GM18867 (cell line): ENCODE results near the gene LTBP4.
A peak's percentile ranks its signal among the peaks of the same experiment; 100 is the strongest.

Experiments
- ATAC-seq: cut with Tn5 transposase; IDR thresholded peaks from one replicate; pipeline ENCODE4 v1.9.1; 2021; ENCODE audit warnings: mild to moderate bottlenecking, moderate library complexity; ENCODE audit not compliant: unreplicated experiment

Gene LTBP4

DNA sequence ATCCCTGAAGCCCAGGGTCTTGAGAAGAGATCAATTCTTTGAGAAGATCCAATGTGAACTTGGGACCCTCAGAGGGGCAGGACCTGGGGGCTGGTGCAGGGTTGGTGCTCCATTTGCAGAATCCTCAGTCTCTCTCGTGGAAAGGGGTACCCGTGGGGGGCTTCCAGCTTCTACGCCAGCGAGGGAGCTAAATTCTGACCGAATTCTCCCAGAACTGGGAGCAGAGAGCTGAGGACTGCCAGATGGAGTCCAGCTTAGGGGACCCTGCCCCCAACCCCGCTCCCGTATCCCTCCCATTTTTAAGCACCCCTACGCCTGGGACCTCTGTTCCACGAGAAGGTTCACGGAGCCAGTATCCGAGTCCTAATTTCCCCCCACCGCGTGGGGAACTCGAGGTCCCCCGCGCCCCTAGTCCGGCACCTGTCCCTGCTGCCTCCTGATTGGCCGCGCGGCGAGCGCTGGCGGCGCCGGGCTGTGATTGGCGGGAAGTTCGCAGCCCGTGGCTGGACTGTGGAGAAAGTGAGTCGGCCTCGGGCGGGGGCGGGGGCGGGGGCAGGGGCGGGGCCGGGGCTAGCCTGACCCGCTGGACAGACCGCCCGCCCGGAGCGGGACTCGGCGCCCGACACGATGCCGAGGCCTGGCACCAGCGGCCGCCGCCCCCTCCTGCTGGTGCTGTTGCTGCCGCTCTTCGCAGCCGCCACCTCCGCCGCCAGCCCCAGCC lies 4.4 kb upstream of the LTBP4 start:
- no peak for ATAC-seq

DNA sequence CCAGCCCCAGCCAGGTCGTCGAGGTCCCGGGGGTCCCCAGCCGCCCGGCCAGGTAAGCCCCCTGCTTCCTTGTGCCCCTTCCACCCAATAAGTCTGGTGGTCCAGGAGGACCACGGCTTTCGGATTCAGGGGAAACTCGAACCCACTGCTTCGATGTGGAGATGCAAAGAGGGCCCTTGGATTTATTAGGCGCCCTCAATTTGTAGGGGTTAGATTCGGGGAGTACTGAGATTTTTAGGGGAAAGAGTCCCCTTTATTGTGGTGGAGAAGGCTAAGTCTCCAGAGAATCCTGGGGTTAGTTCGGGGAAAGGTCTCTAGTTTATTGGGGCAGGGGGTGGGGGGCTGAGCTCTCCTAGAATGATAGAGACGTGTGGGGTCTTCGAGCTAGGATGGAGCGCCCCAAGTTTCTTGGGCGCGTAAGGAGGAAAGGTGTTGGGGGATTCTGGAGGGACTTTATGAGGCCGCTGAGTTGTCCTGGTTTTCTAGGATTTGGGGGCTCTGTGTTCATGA lies 3.8 kb upstream of the LTBP4 start:
- no peak for ATAC-seq

DNA sequence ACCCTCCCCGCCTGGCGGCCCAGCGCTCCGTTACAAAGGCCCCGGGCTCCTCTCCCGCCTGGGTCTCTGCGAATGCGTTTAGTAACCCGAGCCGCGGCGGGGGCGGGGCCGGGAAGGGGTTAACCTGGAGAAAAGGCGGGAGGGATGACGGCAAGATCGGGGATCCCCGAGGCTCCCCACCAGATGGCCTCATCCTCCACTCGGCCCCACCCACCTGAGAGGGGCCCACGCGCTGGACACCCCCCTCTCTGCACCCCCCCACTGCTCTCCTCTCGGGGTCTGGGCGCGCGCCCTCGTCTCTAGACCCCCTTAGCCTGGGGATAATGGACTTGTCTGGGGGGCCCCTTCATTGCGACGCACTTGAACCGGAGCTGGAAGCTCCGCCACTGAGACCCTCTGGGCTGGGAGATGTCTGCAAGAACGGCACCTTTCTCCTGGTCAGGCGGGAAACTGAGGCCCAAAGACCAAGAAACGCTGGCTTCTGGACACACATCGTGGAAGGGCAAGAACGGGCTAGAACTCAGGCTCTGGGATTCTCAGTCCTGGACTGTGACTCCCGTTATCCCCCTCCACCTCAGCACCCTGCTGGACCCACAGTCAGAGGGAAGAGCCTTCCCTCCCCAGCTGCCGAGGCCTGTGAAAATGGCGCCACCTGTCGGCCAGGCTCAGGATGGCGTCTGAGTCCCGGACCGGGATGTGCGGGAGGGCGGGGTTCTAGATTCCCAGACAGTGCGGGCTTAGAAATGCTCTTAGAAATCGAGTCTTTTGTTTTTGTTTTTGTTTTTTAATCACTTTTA lies 2.9 kb upstream of the LTBP4 start:
- no peak for ATAC-seq

DNA sequence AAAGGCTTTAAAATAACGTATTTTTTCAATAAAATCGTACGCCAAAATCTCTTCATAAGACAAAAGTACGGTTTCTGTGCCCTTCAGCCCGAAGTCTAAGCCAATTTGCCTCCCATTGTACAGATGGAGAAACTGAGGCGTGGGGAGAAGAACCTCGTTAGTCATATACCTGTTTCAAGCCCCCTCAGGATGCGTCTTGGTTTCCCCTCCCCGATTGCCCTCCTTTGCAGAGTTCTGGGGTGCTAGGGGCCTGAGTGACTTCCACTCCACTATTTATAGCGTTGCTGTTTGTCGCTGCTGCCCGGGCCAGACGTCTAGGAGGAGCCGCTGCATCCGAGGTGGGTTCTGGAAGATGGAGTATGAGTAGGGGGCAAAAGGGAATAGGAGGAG lies 2.3 kb upstream of the LTBP4 start:
- no peak for ATAC-seq

DNA sequence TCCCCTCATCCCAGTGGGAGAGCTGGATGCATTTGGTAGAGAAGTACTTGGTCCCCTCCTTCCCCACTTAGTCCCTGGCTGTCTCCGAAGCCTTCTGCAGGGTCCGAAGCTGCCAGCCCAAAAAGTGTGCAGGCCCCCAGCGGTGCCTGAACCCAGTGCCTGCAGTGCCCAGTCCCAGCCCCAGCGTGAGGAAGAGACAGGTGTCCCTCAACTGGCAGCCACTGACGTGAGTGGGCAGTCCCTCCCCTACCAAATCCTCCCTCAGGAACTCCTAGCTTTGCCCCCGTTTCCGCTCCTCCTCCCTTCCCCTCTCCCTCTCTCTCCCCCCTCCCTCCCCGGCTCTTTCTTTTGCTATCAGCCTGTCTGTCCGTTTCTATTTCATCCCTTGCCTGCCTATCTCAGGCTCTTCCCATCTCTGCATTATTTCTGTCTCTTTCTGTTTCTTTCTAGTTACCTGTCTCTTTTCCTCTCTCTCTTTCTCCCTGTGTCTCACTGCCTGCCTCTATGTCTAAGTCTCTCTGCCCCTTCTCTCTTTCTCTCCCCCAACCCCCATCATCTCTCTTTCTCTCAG lies 1.8 kb upstream of the LTBP4 start:
- no peak for ATAC-seq

DNA sequence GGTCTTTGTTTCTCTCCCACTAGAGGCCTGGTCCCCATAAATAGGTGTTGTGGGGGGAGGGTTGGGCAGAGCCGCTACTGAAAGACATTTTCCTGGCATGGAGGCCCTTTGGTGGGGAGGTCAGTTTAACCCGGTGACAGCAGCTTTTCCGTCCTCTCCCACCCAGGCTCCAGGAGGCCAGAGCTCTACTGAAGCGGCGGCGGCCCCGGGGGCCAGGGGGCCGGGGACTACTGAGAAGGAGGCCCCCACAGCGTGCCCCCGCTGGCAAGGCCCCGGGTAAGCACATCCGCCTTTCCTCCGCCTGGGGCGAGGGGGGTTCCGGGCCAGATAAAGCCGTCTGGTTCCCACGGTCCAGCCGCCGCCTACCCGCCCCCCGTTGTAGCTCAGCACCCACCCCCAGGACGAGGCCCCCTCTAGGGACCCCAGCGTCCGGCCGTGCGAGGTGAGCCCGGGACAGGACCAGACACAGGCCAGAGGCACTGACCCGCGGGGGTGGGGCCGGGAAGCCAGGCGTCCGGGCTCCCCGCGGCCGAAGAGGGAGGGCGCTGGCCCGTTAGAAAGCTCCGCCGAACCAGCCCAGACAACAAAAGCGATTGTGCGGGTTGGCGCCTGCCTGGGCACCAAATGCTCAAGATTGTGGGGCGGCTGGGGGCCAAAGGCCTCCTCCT lies 1.1 kb upstream of the LTBP4 start:
- no peak for ATAC-seq

DNA sequence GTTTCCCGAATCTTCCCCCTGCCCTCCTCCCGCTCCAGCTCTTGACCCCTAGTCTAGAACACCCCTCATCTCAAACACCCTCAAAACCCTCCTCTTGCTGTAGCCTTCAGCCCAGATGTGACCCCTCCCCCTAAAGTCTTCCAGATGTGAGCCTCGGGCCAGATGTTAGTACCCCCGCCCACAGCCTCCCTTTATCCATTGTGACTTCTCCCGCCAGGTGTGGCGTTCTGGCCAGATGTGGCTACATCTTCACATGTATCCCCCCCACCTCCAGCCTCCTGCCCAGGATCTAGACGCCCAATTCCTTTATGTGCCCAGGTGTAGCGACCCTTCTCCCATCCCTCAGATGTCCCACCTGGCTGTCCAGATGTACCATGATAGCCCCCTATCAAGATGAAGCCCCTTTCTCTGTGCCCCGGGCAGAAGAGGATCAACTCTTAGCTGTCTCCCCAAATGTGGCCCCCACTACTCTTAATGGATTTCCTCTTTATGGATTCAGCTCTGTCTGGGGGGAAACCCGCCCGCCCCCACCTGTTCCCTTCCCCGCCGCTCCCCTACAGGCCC lies 517 bp upstream of the LTBP4 start:
- no peak for ATAC-seq

DNA sequence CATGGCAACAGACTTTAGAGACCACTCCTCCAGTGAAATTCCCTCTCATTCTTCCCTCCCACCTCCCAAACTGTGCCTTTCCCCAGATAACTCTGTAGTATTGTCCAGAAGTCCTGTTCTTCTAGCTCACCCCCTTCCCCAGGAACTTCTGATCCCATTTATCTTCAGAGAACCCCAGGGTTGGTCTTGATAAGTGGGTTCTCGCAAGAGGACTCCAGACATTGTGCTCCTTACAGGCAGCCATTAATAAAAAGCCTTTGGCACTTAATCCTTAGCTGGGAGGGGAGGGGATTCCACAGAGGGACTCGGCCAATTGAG lies 1.9 kb downstream of the LTBP4 start:
- no peak for ATAC-seq

DNA sequence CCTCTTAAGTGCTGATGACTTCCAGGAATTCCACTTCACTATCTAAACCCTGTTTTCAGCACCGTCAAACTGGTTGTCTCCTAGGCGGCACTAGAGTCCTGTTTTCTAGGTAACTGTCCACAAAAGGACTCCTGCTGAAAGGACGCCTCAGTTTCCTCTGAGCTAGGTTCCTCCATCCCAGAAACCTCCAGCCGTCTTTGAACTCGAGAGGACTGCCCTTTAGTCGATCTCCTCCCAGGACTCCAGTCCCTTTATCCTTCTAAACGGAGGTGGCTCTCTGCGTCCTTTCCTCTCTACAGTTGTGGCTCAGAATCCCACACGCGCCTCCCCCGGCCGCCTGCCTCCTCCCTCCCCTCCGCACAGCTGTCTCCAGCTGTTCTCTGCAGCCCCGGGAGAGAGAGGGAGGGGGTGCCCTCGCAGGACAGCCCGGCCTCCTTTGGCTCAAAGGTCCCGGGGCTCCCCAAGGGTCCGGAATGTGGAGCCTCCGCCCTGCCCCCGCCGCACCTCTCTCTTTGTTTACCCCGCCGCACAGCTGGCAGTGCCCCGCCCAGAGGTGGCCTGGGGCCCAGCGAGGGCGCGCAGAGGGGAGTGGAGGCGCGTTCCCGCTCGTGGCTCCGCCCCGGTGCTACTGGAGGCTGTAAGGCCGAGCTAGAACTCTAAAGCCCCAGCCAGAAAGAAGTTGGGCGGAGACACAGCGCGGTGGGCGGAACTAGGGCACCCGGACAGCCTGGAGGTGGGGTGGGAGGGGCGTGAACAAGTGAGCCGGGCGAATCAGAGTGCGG lies 2.4 kb downstream of the LTBP4 start:
- peak; percentile 70 for ATAC-seq

DNA sequence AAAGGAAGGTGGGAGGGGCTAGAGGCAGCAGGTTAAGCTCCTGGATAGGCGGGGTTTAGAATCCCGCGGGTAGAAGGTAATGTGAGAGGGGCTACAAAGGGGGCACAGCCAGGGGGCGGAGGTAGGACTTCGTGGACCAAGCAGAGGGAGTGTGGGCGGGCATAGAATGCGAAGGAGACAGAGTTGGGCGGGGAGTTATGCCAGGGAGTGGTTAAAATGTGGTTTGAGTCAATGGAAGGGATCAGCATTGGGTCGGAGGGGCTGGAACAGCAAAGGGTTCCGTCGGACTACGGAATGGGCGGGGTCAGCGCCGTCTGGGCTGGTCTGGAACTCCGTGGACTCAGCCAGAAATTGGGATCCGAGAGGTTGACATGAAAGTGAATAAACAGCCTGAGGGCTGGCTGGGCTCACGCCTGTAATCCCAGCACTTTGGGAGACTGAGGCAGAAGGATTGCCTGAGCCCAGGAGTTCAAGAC lies 3.0 kb downstream of the LTBP4 start:
- ATAC-seq, result no peak

DNA sequence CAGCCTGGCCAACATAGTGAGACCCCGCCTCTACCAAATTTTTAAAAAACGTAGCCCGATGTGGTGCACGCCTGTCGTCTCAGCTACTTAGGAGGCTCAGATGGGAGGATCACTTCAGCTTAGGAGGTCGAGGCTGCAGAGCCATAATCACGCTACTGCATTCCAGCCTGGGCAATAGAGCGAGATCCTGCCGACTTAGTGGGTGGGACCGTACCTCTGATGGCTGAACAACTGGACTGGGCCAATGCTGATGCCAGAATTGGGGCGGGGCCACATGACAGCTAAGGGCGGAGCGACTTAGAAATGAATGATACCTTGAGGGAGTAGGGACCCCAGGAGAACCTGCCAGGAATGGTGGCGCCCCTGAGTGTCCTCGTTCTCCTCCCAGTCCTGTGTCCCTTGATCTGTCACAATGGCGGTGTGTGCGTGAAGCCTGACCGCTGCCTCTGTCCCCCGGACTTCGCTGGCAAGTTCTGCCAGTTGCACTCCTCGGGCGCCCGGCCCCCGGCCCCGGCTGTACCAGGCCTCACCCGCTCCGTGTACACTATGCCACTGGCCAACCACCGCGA lies 3.6 kb downstream of the LTBP4 start:
- no peak for ATAC-seq

DNA sequence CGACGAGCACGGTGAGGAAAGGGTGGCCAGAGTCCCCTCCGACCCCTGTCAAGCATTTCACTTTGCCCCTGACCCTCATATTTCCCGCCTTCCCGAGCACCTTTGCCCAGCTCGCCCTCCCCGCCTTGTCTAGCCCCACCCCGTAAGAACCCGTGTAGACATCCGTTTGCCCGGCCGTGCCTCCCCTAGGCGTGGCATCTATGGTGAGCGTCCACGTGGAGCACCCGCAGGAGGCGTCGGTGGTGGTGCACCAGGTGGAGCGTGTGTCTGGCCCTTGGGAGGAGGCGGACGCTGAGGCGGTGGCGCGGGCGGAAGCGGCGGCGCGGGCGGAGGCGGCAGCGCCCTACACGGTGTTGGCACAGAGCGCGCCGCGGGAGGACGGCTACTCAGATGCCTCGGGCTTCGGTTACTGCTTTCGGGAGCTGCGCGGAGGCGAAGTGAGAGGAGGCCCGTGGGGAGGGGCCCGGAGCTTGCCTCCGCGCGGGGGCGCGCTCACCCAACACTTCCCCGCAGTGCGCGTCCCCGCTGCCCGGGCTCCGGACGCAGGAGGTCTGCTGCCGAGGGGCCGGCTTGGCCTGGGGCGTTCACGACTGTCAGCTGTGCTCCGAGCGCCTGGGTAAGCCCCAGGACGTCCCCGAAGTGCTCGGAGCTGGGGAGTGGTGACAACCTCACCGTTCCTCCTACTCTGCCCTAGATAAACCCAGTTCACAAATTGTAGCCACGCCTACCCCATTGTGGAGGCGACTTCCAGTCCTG lies 4.2 kb downstream of the LTBP4 start:
- ATAC-seq, result peak; percentile 42

DNA sequence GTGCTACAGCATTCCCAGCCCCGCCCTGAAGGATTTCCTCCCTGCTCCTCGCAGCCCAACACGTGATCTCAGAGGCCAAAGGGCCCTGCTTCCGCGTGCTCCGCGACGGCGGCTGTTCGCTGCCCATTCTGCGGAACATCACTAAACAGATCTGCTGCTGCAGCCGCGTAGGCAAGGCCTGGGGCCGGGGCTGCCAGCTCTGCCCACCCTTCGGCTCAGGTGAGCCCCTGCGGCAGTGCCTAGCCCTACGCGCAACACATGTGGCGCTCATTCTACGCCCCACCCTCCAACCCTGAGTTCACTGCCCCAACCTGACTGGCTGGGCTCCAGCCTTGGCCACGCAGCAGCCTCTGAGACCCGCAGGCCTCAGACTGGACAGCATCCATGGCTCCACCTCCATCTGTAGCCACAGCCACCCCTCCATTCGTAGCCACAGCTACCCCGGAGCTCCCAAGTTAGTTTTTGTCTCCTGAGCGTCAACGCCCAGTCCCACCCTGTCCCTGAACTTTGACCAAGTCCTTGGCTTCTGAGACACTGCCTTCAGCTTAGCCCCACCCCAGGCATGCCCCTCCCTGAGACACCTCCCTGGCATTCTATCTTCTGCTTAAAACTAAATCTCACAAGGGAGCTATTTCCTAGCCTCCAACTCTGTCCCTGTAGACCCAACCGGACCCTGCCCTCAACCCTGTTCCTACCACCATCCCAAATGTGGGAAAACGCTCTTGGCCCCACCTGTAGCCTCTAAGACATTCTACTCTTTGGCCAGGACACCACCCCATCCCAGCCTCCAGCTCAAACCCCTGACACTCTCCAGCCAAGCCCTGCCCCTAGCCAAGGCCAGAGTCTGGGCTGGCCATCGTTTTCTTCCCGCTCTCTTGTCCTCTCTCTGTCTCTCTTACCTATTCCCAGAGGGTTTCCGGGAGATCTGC lies 6.4 kb downstream of the LTBP4 start:
- ATAC-seq, result no peak

DNA sequence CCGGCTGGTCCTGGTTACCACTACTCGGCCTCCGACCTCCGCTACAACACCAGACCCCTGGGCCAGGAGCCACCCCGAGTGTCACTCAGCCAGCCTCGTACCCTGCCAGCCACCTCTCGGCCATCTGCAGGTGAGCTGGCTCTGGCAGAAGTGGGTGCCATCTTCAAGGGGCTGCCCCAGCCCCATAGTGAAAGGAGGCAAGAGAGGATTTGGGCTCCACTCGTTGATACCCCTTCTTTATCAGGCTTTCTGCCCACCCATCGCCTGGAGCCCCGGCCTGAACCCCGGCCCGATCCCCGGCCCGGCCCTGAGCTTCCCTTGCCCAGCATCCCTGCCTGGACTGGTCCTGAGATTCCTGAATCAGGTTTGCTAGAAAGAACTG lies 7.1 kb downstream of the LTBP4 start:
- no peak for ATAC-seq

DNA sequence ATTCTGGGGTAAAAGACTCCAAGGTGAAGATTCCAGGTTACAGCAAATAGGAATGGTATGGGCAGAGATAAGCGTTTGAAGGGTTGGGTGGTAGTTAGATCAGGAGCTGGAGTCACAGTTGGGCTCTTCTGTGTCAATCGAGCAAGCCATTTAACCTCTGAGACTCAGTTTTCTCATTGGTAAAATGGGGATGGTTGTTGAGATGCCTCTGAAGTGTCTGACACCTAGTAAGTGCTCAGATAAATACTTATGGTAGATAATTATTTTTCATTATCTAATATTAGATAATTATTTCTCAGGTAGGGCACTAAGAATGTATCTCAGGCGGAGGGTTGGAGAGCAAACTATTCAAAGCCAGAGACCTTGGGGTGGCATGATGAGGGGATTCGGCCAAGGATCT lies 7.8 kb downstream of the LTBP4 start:
- no peak for ATAC-seq

DNA sequence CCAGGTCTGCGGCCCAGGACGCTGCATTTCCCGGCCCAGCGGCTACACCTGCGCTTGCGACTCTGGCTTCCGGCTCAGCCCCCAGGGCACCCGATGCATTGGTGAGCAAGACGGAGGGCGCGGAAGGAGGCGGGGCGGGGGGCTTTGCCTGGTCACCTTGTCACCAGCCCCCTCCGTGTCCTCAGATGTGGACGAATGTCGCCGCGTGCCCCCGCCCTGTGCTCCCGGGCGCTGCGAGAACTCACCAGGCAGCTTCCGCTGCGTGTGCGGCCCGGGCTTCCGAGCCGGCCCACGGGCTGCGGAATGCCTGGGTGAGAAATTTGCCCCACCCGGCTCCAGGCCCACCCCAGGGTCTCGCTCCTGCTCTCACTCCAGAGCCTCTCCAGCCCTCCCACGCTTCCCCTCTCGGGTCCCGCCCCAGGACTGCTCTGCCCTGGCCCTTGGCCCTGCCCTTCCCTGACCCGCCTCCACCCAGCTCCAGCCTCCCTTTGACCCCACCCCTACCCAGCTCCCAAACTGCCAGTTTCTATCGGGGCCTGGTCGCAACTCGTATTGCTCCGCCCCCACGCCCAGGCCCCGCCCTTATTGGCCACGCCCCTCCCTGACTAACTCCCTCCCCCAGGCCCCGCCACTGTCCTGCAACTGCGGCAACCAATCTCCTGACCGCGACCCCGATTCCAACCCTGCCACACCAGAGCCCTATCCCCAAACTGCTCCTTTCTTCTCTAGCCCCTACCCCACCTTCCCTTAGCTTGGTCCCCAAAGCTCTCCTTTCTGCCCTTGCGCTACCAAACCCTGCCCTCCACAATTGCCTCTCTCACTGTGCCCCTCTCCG lies 8.6 kb downstream of the LTBP4 start:
- peak; percentile 47 for ATAC-seq

DNA sequence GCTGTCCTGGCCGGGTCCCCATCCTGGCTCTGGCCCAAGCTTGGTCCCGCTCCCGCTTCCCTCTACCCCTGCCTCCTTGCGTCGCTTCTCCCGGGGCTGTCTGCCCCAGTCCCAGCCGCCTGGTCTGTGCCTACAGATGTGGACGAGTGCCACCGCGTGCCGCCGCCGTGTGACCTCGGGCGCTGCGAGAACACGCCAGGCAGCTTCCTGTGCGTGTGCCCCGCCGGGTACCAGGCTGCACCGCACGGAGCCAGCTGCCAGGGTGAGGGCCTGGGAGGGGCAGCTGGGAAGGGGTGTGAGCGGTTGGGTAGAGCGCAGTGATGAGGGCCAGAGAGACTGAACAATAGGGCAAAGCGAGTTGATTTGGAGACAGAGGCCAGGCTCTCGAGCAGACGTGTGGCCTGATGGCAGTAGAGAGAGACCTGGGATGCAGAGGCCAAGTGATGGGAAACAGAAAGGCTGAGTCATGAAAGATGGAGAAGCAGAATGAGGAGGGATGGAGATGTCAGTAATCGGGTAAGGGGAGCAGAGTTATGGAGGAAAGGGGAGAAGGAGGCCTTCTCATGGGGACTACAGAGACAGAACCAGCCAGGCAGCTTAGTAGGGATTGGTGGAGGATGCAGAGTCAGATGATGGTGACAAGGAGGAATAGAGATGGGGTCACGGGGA lies 9.4 kb downstream of the LTBP4 start:
- ATAC-seq, result no peak
